ENCODE results near the gene C3orf49.

DNA sequence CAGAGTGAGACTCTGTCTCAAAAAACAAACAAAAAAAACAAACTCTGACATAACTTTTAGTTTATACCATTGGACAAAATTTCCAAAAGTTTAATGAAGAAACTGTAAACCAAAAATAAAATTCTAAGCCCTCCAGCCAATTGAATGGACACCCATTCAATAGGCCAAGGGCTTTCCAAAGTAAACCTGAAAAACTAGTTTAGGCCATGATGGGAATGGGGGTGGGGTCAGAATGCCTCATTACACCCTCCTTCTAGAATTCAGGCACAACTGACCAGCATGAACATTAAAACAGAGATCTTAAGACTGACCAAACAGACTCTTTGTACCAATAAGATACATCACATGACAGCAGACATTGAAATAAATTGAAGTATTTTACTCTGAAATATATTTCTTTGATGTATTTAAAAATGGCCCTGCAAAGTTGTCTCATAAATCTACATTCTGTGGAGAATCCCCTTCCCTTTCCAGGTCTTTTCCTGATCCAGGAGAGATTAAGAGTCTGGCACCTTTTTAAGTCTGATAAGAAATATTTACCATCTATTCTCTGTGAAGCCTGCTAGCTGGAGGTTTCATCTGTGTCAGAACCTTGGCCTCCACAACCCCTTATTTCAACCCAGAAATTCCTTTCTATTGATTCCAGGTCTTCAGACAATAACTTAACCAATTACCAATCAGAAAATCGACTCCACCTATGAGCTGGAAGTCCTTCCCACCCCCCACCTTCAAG, 28.8 kb downstream of the C3orf49 start:
- TF ChIP-seq, protein P1, sequence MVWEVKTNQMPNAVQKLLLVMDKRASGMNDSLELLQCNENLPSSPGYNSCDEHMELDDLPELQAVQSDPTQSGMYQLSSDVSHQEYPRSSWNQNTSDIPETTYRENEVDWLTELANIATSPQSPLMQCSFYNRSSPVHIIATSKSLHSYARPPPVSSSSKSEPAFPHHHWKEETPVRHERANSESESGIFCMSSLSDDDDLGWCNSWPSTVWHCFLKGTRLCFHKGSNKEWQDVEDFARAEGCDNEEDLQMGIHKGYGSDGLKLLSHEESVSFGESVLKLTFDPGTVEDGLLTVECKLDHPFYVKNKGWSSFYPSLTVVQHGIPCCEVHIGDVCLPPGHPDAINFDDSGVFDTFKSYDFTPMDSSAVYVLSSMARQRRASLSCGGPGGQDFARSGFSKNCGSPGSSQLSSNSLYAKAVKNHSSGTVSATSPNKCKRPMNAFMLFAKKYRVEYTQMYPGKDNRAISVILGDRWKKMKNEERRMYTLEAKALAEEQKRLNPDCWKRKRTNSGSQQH (CRISPR knock-in tag; IDR thresholded peaks at IDR 0.05; ENCODE audit: low read depth): no peak
- TF ChIP-seq ZNF879 (CRISPR knock-in tag; IDR thresholded peaks at IDR 0.05) (no peak), ZNF431 (CRISPR knock-in tag; IDR thresholded peaks at IDR 0.05; ENCODE audit: borderline replicate concordance, low read depth) (no peak)
- TF ChIP-seq, protein P2, sequence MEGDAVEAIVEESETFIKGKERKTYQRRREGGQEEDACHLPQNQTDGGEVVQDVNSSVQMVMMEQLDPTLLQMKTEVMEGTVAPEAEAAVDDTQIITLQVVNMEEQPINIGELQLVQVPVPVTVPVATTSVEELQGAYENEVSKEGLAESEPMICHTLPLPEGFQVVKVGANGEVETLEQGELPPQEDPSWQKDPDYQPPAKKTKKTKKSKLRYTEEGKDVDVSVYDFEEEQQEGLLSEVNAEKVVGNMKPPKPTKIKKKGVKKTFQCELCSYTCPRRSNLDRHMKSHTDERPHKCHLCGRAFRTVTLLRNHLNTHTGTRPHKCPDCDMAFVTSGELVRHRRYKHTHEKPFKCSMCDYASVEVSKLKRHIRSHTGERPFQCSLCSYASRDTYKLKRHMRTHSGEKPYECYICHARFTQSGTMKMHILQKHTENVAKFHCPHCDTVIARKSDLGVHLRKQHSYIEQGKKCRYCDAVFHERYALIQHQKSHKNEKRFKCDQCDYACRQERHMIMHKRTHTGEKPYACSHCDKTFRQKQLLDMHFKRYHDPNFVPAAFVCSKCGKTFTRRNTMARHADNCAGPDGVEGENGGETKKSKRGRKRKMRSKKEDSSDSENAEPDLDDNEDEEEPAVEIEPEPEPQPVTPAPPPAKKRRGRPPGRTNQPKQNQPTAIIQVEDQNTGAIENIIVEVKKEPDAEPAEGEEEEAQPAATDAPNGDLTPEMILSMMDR (CRISPR knock-in tag; IDR thresholded peaks at IDR 0.05): no peak

Measured in HepG2 (cell line).